D721Med (cell line): ENCODE results near the gene FYN.

Source experiments
- DNase-seq: peaks from one replicate; pipeline ENCODE4 v3.0.0; 2011; ENCODE audit warnings: low spot score; ENCODE audit not compliant: insufficient read length
- FAIRE-seq: peaks from 2 replicates; lab custom pipeline; 2011; peaks lifted over from hg19 to GRCh38; lab: Jason Lieb, UNC
- TF ChIP-seq, protein P1 (sequence below): IDR thresholded peaks from 2 replicates; pipeline ENCODE4 v1.5.1; 2012; ENCODE audit warnings: mild to moderate bottlenecking, control low read depth; ENCODE audit not compliant: insufficient read depth; ENCODE audit errors: missing control alignments

The FYN gene

GRCh38 chr6:111873178-111874024, at the start of gene FYN:
Gene FYN (minus strand): TSS chr6:111873452. CDS start chr6:111720051, 153,401 bp downstream.
- peak; percentile 85 for DNase-seq
- TF ChIP-seq, protein P1, sequence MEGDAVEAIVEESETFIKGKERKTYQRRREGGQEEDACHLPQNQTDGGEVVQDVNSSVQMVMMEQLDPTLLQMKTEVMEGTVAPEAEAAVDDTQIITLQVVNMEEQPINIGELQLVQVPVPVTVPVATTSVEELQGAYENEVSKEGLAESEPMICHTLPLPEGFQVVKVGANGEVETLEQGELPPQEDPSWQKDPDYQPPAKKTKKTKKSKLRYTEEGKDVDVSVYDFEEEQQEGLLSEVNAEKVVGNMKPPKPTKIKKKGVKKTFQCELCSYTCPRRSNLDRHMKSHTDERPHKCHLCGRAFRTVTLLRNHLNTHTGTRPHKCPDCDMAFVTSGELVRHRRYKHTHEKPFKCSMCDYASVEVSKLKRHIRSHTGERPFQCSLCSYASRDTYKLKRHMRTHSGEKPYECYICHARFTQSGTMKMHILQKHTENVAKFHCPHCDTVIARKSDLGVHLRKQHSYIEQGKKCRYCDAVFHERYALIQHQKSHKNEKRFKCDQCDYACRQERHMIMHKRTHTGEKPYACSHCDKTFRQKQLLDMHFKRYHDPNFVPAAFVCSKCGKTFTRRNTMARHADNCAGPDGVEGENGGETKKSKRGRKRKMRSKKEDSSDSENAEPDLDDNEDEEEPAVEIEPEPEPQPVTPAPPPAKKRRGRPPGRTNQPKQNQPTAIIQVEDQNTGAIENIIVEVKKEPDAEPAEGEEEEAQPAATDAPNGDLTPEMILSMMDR: peak; percentile 17
- FAIRE-seq: no peak

GRCh38 chr6:111922454-111923297, 49.4 kb upstream of the FYN start:
- TF ChIP-seq, protein P1: no peak
- DNase-seq (no peak), FAIRE-seq (peak; percentile 95)

GRCh38 chr6:111921103-111921502, 47.9 kb upstream of the FYN start:
- DNase-seq: no peak
- TF ChIP-seq, protein P1: no peak
- FAIRE-seq: no peak

DNA sequence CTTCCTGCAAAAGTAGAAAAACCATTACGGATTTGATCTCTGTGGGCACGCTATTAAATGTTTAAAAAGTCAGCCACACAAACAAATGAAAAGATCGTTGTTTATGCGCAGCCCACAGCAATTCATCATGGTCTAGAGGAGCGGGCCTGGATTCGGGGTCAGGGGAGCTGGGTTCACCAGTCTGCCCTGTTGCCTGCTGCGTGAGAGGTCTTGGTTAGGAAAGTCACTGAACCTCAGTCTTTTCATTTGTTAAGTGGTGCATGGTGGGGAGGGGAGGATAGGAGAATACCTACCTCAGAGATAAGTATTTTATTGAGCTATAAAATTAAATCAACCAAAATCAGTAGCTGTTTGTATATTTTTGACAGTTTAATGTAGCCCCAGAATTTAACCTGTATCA, 47.3 kb upstream of the FYN start:
- no peak for FAIRE-seq
- TF ChIP-seq, protein P1: no peak
- DNase-seq: no peak

GRCh38 chr6:111918825-111919224, 45.6 kb upstream of the FYN start:
- TF ChIP-seq, protein P1: no peak
- FAIRE-seq (no peak), DNase-seq (no peak)

DNA sequence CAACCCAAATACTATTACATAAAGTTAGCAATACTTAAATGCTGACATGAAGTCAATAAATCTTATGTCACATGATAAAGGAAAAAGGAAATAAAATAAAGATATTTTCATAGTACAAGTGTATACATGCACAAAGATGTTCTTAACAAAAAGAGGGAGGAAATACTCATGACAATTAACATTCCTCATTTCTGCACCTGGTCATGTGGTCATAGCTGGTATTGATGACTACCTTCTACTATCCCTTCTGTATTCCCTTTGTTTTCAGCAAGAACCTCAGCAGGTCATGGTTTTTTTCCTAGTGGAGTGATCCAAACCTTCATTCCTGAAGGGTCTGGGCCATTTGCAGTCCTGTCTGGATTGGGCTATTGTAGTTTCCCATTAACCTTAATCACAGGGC, 43.5 kb upstream of the FYN start:
- FAIRE-seq: no peak
- TF ChIP-seq, protein P1: no peak
- no peak for DNase-seq
